ENCODE data around the gene GTPBP4.
"Not testable (repeated sequence)": the region's sequence is repeated elsewhere in the genome, so short reads cannot be mapped to it uniquely, and the experiment has no call there.

The GTPBP4 gene

GRCh38 chr10:988667-989545 is 672 bp downstream of the GTPBP4 start:
- no peak for DNase-seq (ENCODE audit: low spot score)

GRCh38 chr10:990808-991207 is 2.6 kb downstream of the GTPBP4 start:
- no peak for DNase-seq (ENCODE audit: low spot score)

- DNase-seq (ENCODE audit: low spot score) = no peak
These were observed 4.2 kb downstream of the GTPBP4 start for GRCh38 chr10:992467-992866.

GRCh38 chr10:992871-993270 is 4.6 kb downstream of the GTPBP4 start:
- no peak for DNase-seq (ENCODE audit: low spot score)

- no peak for DNase-seq (ENCODE audit: low spot score)
These were observed 6.8 kb downstream of the GTPBP4 start for GRCh38 chr10:994836-995558.

- no peak for DNase-seq (ENCODE audit: low spot score)
These were observed 7.3 kb downstream of the GTPBP4 start for GRCh38 chr10:995559-995926.

GRCh38 chr10:996031-996430 is 7.8 kb downstream of the GTPBP4 start:
- no peak for DNase-seq (ENCODE audit: low spot score)

- no peak for DNase-seq (ENCODE audit: low spot score)
These were observed 9.2 kb downstream of the GTPBP4 start for GRCh38 chr10:997266-998022.

GRCh38 chr10:1002425-1003006 is 14.3 kb downstream of the GTPBP4 start:
- no peak for DNase-seq (ENCODE audit: low spot score)

- no peak for DNase-seq (ENCODE audit: low spot score)
These were observed 15.8 kb downstream of the GTPBP4 start for GRCh38 chr10:1003884-1004670.

- no peak for DNase-seq (ENCODE audit: low spot score)
These were observed 18.3 kb downstream of the GTPBP4 start for GRCh38 chr10:1006573-1006972.

GRCh38 chr10:1007583-1007982 is 19.3 kb downstream of the GTPBP4 start:
- no peak for DNase-seq (ENCODE audit: low spot score)

GRCh38 chr10:1009071-1009494 is 20.8 kb downstream of the GTPBP4 start:
- no peak for DNase-seq (ENCODE audit: low spot score)

GRCh38 chr10:1009947-1010346 is 21.7 kb downstream of the GTPBP4 start:
- DNase-seq (ENCODE audit: low spot score) = not testable (repeated sequence)

GRCh38 chr10:1010703-1011102 is 22.5 kb downstream of the GTPBP4 start:
- no peak for DNase-seq (ENCODE audit: low spot score)

- no peak for DNase-seq (ENCODE audit: low spot score)
These were observed 23.5 kb downstream of the GTPBP4 start for GRCh38 chr10:1011696-1012095.

GRCh38 chr10:1015688-1016087 is 27.5 kb downstream of the GTPBP4 start:
- no peak for DNase-seq (ENCODE audit: low spot score)

GRCh38 chr10:1019362-1019761 is 31.1 kb downstream of the GTPBP4 start:
- no peak for DNase-seq (ENCODE audit: low spot score)

GRCh38 chr10:1020460-1020859 is 32.2 kb downstream of the GTPBP4 start:
- DNase-seq (ENCODE audit: low spot score) = no peak

GRCh38 chr10:1020958-1021357 is 32.7 kb downstream of the GTPBP4 start:
- DNase-seq (ENCODE audit: low spot score) = no peak

- DNase-seq (ENCODE audit: low spot score) = no peak
These were observed 34.2 kb downstream of the GTPBP4 start for GRCh38 chr10:1022413-1022812.
